ENCODE data around the gene HIF1A. TPM values are rescaled to one million over a fixed set of nuclear protein-coding genes. Genes with fewer than 3 reads are reported as not detected.

Gene HIF1A
- total and polyA plus RNA-seq, 10 of the 15 experiments (the other 5 are each of a cell fraction or from before 2014, with no cell fraction given), result 18.3 to 97.0 (median 75.3) TPM

DNA sequence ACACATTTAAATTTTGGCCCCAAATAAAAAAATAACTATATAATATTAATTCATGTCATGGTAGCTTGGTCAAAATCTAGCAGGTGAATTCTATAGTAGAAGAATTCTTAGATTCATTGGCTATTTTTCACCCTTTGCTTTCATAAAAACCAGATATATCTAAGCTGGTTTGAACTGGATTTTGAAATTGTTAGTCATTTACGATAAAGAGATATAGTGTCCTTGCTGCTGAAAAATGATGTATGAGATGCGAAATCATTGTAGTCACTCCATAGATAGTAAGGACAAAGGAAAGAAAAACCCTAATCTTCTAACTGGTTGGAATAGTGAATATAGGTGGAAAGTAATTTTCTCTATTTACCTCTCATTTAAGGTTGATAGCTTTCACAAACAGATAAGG, 12.2 kb upstream of the HIF1A start:
- Histone ChIP-seq H2AFZ (ENCODE audit: control insufficient read depth, low read depth, low read length) (no peak overlapping the region), H3K9ac (ENCODE audit: control insufficient read depth, insufficient read depth, low read length) (no peak overlapping the region), H3K27ac (ENCODE audit: control insufficient read depth, insufficient read depth) (no peak overlapping the region), H3K27me3 (replicated peaks in 1 of 2; ENCODE audit: control insufficient read depth in 2 of 2, insufficient read depth in 2 of 2, low read length in 1 of 2) (no peaks in the 10 kb centered on the region), H4K20me1 (ENCODE audit: control insufficient read depth, insufficient read depth) (no peaks in the 10 kb centered on the region), H3K79me2 (ENCODE audit: control insufficient read depth, insufficient read depth, low read length) (no peaks in the 10 kb centered on the region), H3K4me2 (ENCODE audit: control insufficient read depth, insufficient read depth) (no peak overlapping the region), H3K9me3 (replicated peaks; ENCODE audit: control insufficient read depth, insufficient read depth, low read length) (no peaks in the 10 kb centered on the region), H3K4me3 (no peak overlapping the region), H3K4me1 (ENCODE audit: control insufficient read depth, insufficient read depth, low read length) (no peaks in the 10 kb centered on the region; the same call in 1 of the 2 replicates), H3K36me3 (ENCODE audit: control insufficient read depth in 2 of 2, insufficient read depth in 2 of 2, low read length in 1 of 2) (no peaks in the 10 kb centered on the region)
- ChIA-PET RAD21 (ENCODE audit: unreplicated experiment) (interaction anchor here (1.1 kb wide), 1 partner anchor 20 kb away, joined by 3 read pairs; no protein-coding TSS in a partner anchor), CTCF (interaction anchor here (1.1 kb wide), 1 partner anchor 11 kb away, joined by 4 read pairs; no protein-coding TSS in a partner anchor), SMC1A (ENCODE audit: uncharacterized antibody, unreplicated experiment) (interaction anchor here (1.0 to 3.4 kb wide), 4 partner anchors 8 to 37 kb away, joined by 3 to 20 read pairs (median 5); no protein-coding TSS in a partner anchor), POLR2A (no interaction called here)
- no peak for DNase-seq (ENCODE audit: low read depth, low spot score)
- in situ Hi-C loops (cut with MboI) (no loop called here), intact Hi-C loops (cut with micrococcal nuclease; ENCODE audit: unreplicated experiment) (no loop called here)
- no peak for FAIRE-seq
- ATAC-seq, result no peak
- no TSS peak for BruUV-seq (replicated peaks)
- 94% methylated on average over 2 of the region's 2 CpGs for WGBS (ENCODE audit: insufficient coverage, insufficient replicate concordance, low lambda C conversion rate, missing lambda C conversion rate)
- TF ChIP-seq PML (IDR thresholded peaks at IDR 0.05; ENCODE audit: low read length) (no peak), KDM1A (IDR thresholded peaks at IDR 0.05; ENCODE audit: borderline replicate concordance) (no peak), DPF2 (IDR thresholded peaks at IDR 0.05) (no peak), YY1 (IDR thresholded peaks at IDR 0.05; ENCODE audit: low read depth, low read length) (no peak), ZSCAN29 (IDR thresholded peaks at IDR 0.05) (no peak), TAF1 (IDR thresholded peaks at IDR 0.05; ENCODE audit: borderline replicate concordance, low read depth, low read length) (no peak), BRCA1 (IDR thresholded peaks at IDR 0.05; ENCODE audit: low read depth, low read length) (no peak), POLR2AphosphoS2 (IDR thresholded peaks at IDR 0.05; ENCODE audit: low read depth, low read length) (no peak), GATAD2B (conservative IDR thresholded peaks at IDR 0.05; ENCODE audit: low read depth) (no peak), WRNIP1 (IDR thresholded peaks at IDR 0.05; ENCODE audit: borderline replicate concordance, low read depth, low read length) (no peak), BMI1 (IDR thresholded peaks at IDR 0.05; ENCODE audit: borderline replicate concordance) (no peak), EZH2 (IDR thresholded peaks at IDR 0.05; ENCODE audit: borderline replicate concordance, control insufficient read depth, low read depth, low read length) (no peak)
- TF ChIP-seq, protein P1, sequence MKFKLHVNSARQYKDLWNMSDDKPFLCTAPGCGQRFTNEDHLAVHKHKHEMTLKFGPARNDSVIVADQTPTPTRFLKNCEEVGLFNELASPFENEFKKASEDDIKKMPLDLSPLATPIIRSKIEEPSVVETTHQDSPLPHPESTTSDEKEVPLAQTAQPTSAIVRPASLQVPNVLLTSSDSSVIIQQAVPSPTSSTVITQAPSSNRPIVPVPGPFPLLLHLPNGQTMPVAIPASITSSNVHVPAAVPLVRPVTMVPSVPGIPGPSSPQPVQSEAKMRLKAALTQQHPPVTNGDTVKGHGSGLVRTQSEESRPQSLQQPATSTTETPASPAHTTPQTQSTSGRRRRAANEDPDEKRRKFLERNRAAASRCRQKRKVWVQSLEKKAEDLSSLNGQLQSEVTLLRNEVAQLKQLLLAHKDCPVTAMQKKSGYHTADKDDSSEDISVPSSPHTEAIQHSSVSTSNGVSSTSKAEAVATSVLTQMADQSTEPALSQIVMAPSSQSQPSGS (IDR thresholded peaks at IDR 0.05; ENCODE audit: low read length), result no peak
- TF ChIP-seq, protein P2, sequence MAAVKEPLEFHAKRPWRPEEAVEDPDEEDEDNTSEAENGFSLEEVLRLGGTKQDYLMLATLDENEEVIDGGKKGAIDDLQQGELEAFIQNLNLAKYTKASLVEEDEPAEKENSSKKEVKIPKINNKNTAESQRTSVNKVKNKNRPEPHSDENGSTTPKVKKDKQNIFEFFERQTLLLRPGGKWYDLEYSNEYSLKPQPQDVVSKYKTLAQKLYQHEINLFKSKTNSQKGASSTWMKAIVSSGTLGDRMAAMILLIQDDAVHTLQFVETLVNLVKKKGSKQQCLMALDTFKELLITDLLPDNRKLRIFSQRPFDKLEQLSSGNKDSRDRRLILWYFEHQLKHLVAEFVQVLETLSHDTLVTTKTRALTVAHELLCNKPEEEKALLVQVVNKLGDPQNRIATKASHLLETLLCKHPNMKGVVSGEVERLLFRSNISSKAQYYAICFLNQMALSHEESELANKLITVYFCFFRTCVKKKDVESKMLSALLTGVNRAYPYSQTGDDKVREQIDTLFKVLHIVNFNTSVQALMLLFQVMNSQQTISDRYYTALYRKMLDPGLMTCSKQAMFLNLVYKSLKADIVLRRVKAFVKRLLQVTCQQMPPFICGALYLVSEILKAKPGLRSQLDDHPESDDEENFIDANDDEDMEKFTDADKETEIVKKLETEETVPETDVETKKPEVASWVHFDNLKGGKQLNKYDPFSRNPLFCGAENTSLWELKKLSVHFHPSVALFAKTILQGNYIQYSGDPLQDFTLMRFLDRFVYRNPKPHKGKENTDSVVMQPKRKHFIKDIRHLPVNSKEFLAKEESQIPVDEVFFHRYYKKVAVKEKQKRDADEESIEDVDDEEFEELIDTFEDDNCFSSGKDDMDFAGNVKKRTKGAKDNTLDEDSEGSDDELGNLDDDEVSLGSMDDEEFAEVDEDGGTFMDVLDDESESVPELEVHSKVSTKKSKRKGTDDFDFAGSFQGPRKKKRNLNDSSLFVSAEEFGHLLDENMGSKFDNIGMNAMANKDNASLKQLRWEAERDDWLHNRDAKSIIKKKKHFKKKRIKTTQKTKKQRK (IDR thresholded peaks at IDR 0.05; ENCODE audit: low read depth, low read length), result no peak
- TF ChIP-seq, protein P3, sequence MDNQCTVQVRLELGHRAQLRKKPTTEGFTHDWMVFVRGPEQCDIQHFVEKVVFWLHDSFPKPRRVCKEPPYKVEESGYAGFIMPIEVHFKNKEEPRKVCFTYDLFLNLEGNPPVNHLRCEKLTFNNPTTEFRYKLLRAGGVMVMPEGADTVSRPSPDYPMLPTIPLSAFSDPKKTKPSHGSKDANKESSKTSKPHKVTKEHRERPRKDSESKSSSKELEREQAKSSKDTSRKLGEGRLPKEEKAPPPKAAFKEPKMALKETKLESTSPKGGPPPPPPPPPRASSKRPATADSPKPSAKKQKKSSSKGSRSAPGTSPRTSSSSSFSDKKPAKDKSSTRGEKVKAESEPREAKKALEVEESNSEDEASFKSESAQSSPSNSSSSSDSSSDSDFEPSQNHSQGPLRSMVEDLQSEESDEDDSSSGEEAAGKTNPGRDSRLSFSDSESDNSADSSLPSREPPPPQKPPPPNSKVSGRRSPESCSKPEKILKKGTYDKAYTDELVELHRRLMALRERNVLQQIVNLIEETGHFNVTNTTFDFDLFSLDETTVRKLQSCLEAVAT (IDR thresholded peaks at IDR 0.05), result no peak
- TF ChIP-seq, protein P4, sequence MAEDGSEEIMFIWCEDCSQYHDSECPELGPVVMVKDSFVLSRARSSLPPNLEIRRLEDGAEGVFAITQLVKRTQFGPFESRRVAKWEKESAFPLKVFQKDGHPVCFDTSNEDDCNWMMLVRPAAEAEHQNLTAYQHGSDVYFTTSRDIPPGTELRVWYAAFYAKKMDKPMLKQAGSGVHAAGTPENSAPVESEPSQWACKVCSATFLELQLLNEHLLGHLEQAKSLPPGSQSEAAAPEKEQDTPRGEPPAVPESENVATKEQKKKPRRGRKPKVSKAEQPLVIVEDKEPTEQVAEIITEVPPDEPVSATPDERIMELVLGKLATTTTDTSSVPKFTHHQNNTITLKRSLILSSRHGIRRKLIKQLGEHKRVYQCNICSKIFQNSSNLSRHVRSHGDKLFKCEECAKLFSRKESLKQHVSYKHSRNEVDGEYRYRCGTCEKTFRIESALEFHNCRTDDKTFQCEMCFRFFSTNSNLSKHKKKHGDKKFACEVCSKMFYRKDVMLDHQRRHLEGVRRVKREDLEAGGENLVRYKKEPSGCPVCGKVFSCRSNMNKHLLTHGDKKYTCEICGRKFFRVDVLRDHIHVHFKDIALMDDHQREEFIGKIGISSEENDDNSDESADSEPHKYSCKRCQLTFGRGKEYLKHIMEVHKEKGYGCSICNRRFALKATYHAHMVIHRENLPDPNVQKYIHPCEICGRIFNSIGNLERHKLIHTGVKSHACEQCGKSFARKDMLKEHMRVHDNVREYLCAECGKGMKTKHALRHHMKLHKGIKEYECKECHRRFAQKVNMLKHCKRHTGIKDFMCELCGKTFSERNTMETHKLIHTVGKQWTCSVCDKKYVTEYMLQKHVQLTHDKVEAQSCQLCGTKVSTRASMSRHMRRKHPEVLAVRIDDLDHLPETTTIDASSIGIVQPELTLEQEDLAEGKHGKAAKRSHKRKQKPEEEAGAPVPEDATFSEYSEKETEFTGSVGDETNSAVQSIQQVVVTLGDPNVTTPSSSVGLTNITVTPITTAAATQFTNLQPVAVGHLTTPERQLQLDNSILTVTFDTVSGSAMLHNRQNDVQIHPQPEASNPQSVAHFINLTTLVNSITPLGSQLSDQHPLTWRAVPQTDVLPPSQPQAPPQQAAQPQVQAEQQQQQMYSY (CRISPR knock-in tag; IDR thresholded peaks at IDR 0.05), result no peak

All from GM12878 (cell line).